IPS-NIHi7 (cell line): ENCODE results near the gene MAP1LC3B.
A peak's percentile ranks its signal among the peaks of the same experiment; 100 is the strongest.

Source experiments
- DNase-seq: peaks from one replicate; pipeline ENCODE4 v3.0.0; 2012; ENCODE audit warnings: mixed read lengths; ENCODE audit errors: extremely low spot score

MAP1LC3B gene

GRCh38 chr16:87391950-87392820 lies at the start of gene MAP1LC3B:
MAP1LC3B (plus strand) TSS chr16:87392336; CDS start chr16:87392428, 92 bp downstream.
- peak; percentile 94 for DNase-seq

GRCh38 chr16:87342504-87342903 lies 49.6 kb upstream of the MAP1LC3B start:
- DNase-seq = no peak

- no peak for DNase-seq
Observed at GRCh38 chr16:87342978-87343752, 49.0 kb upstream of the MAP1LC3B start.

- no peak for DNase-seq
Observed at GRCh38 chr16:87343753-87344050, 48.4 kb upstream of the MAP1LC3B start.

- no peak for DNase-seq
Observed at GRCh38 chr16:87344165-87344930, 47.8 kb upstream of the MAP1LC3B start.

- peak; percentile 74 for DNase-seq
Observed at GRCh38 chr16:87344931-87345631, 47.1 kb upstream of the MAP1LC3B start.

- DNase-seq = peak; percentile 37
Observed at GRCh38 chr16:87345726-87346424, 46.3 kb upstream of the MAP1LC3B start.

- DNase-seq = no peak
Observed at GRCh38 chr16:87346517-87347060, 45.5 kb upstream of the MAP1LC3B start.

- no peak for DNase-seq
Observed at GRCh38 chr16:87347932-87348615, 44.1 kb upstream of the MAP1LC3B start.

- DNase-seq = no peak
Observed at GRCh38 chr16:87348616-87349157, 43.4 kb upstream of the MAP1LC3B start.

GRCh38 chr16:87350031-87350430 lies 42.1 kb upstream of the MAP1LC3B start:
- no peak for DNase-seq

GRCh38 chr16:87350681-87351319 lies 41.3 kb upstream of the MAP1LC3B start:
- DNase-seq = no peak

GRCh38 chr16:87351320-87351698 lies 40.8 kb upstream of the MAP1LC3B start:
- DNase-seq = no peak

GRCh38 chr16:87352818-87353217 lies 39.3 kb upstream of the MAP1LC3B start:
- DNase-seq = no peak

GRCh38 chr16:87353613-87354012 lies 38.5 kb upstream of the MAP1LC3B start:
- DNase-seq = no peak

- no peak for DNase-seq
Observed at GRCh38 chr16:87356491-87356853, 35.7 kb upstream of the MAP1LC3B start.

- DNase-seq = no peak
Observed at GRCh38 chr16:87358250-87358649, 33.9 kb upstream of the MAP1LC3B start.

- no peak for DNase-seq
Observed at GRCh38 chr16:87358696-87359095, 33.4 kb upstream of the MAP1LC3B start.

- DNase-seq = no peak
Observed at GRCh38 chr16:87359121-87359520, 33.0 kb upstream of the MAP1LC3B start.
